Chondrocyte (in vitro differentiated cells): ENCODE results near the gene OSER1. TPM values are rescaled to one million over a fixed set of nuclear protein-coding genes. Genes with fewer than 3 reads are reported as not detected.
A peak's percentile ranks its signal among the peaks of the same experiment; 100 is the strongest.

ENCODE experiments used
- DNase-seq: peaks from one replicate; pipeline ENCODE4 v3.0.0; 2021; ENCODE audit warnings: mixed read lengths, low spot score
- H3K27ac Mint-ChIP-seq: one replicate; pipeline ENCODE4 v1.8.0; 2021; ENCODE audit warnings: mild to moderate bottlenecking, moderate library complexity, mixed read lengths; ENCODE audit not compliant: unreplicated experiment
- H3K27me3 Mint-ChIP-seq: 2 replicates; pipeline ENCODE4 v1.8.0; 2021; ENCODE audit warnings: low read depth, mixed read lengths
- H3K36me3 Mint-ChIP-seq: 2 replicates; pipeline ENCODE4 v1.8.0; 2021; ENCODE audit warnings: low read depth, mixed read lengths
- H3K4me1 Mint-ChIP-seq: 2 replicates; pipeline ENCODE4 v1.8.0; 2021; ENCODE audit warnings: low read depth, mild to moderate bottlenecking, mixed read lengths
- H3K4me3 Mint-ChIP-seq: one replicate; pipeline ENCODE4 v1.8.0; 2021; ENCODE audit warnings: mild to moderate bottlenecking, moderate library complexity, mixed read lengths; ENCODE audit not compliant: unreplicated experiment
- H3K9me3 Mint-ChIP-seq: 2 replicates; pipeline ENCODE4 v1.8.0; 2021; ENCODE audit warnings: low read depth, mixed read lengths
- CTCF ChIP-seq: fragments of 200-600 bp; sonication (generic); IDR thresholded peaks from 2 replicates; pipeline ENCODE4 v1.5.0; 2021; ENCODE audit warnings: antibody characterized with exemption, mild to moderate bottlenecking, moderate library complexity
- total RNA-seq: library from RNA; stranded (reverse); gene quantifications from 3 replicates; pipeline ENCODE4 v1.2.1, GENCODE V29; 2021

The OSER1 gene
- total RNA-seq, 1 donor from 2014 or later, result 30.3 TPM

DNA sequence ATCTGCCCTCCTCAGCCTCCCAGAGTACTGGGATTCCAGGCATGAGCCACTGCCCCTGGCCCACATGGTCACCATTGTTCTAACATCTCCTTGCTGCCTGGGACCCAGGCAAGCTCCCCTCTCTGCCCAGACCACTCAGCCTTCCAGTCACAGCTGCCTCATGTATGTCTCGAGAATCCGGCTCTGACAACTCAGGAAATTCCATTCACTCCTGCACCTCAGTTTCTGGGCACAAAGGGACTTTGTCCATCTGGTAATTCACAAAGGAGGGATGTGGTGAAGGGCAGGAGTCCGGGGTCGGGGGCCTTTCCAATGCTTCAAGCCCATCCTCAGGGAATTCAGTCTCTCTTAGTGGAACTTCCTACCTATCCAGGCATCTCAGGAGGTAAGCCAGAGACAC is 64.3 kb downstream of the OSER1 start:
- DNase-seq, result no peak
- Mint-ChIP-seq H3K27ac (peak overlapping the region; percentile 38), H3K9me3 (peaks cover 3% of the 10 kb centered on the region), H3K4me3 (no peak overlapping the region), H3K36me3 (peaks cover 31% of the 10 kb centered on the region), H3K4me1 (peaks cover 64% of the 10 kb centered on the region), H3K27me3 (no peaks in the 10 kb centered on the region)
- TF ChIP-seq CTCF, result no peak

Other genes starting within 250 kb of the OSER1 start
- 46.6 to 75.9 TPM (median 71.2 TPM) in 3 replicates for gene JPH2, start 23.6 kb downstream of the OSER1 start, total RNA-seq
- gene GDAP1L1, start 36.5 kb upstream of the OSER1 start, total RNA-seq, result not detected in 3 replicates
- 9.1 to 10.6 TPM (median 10.0 TPM) in 3 replicates for gene FITM2, start 100.4 kb upstream of the OSER1 start, total RNA-seq
- gene R3HDML, start 126.3 kb upstream of the OSER1 start, total RNA-seq, result 0.50 to 0.99 TPM (median 0.51 TPM) in 3 replicates
- not detected in 3 replicates for gene HNF4A, start 144.9 kb upstream of the OSER1 start, total RNA-seq